HG02852 (cell line): ENCODE data around the gene STYXL1.
"Not testable (repeated sequence)": the region's sequence is repeated elsewhere in the genome, so short reads cannot be mapped to it uniquely, and the experiment has no call there.

Experiments
- ATAC-seq: cut with Tn5 transposase; IDR thresholded peaks from one replicate; pipeline ENCODE4 v1.9.1; 2021; ENCODE audit warnings: mild to moderate bottlenecking, moderate library complexity; ENCODE audit not compliant: unreplicated experiment

STYXL1 gene, protein sequence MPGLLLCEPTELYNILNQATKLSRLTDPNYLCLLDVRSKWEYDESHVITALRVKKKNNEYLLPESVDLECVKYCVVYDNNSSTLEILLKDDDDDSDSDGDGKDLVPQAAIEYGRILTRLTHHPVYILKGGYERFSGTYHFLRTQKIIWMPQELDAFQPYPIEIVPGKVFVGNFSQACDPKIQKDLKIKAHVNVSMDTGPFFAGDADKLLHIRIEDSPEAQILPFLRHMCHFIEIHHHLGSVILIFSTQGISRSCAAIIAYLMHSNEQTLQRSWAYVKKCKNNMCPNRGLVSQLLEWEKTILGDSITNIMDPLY

GRCh38 chr7:76047811-76048667, at the start of gene STYXL1, which contains the start of gene MDH2:
STYXL1 (minus strand) TSS chr7:76048000; CDS start chr7:76030523, 17,477 bp downstream.
MDH2 (plus strand) TSS chr7:76048106; CDS start chr7:76048161, 55 bp downstream.
- ATAC-seq: peak; percentile 94

DNA sequence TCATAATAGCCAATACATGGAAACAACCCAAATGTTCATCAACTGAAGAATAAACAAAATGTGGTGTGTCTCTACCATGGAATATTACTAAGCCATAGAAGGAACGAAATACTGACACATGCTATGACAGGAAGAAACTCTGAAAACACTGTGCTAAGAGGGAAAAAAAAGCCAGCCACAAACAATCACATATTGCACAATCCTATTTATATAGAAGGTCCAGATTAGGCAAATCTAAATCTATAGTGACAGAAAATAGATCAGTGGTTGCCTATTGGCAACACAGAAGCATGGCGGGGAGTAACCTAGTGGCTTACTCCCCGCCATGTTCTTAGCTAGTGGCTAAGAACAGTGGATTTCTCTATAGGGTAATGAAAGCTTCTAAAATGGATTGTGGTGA, 48.1 kb upstream of the STYXL1 start:
- no peak for ATAC-seq

DNA sequence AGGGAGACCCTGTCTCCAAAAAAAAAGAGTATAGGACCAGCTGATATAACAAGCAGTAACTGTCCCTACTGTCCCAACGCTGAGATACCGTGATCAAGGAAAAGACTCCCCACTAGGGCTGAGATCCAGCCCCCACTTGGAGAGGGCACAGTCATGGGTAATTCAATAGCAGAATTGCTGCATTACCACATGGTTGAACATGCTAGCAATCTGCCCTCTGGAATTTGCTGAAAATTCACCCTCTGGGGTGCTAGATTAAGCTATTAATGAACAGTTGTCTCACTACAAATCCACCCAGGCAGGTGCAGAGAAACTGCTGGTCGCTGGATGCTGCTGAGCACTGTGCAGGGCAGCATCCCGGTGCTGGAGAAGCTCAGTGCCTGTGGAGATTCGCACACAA, 46.5 kb upstream of the STYXL1 start:
- ATAC-seq: not testable (repeated sequence)

DNA sequence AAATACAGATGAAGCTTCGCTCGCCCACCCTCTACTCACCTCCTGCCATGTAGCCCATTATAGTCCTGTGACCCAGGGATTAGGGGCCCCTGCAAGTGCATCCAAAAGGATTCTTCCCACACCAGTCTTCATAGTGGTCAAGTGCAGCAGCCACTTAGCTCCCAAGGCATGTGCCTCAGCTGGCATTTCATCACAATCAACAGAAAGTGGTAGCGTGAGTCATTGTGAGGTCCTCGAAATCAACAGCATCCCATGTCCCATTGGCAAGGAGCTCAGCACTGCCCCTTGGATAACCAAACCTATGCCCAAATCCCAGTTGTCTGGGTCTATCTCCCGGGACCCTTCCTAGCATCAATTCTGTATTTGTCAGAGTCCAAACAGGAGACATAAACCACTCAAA, 45.7 kb upstream of the STYXL1 start:
- ATAC-seq: not testable (repeated sequence)

- ATAC-seq: no peak
Measured at GRCh38 chr7:76091506-76091905, 43.7 kb upstream of the STYXL1 start.

DNA sequence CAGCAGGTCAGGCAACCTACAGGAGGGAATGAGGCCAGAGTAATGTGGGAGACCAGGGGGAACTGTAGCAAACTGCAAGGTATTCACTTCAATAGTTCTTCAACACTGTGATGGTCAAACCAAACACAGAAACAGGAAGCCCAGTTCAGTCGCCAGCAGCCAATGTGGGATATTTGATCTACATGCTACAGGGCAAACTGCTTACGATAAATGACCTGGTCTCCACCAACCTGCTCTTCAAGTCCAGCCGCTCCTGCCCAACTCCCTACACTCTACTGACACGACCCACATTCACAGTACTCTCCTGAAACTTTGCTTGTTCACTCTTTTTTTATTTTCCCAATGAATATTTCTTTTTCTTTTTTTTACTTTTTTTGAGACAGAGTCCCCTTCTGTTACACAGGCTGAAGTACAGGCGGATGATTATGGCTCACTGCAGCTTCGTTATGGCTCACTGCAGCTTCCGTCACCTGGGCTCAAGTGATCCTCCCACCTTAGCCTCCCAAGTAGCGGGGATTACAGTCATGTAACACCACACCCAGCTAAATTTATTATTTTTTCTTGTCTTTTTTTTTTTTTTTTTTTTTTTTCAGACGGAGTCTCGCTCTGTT, 42.2 kb upstream of the STYXL1 start:
- ATAC-seq: peak; percentile 66

DNA sequence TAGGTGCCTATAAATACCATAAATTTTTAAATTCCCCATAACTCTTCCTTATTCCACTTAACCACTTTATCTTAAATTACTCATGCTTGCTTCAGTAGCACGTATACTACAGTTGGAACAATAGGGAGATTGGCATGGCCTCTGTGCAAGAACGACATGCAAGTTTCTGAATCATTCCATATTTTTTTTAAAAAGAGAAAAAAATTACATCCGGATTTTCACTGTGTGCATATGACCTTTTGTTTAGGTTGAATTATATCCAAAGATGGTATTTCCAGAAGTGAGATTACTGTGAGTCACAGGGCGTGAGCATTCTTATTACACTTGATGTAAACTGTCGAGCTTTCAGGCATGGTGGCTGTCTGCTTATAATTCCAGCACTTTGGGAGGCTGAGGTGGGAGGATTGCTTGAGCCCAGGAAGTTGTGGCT, 39.6 kb upstream of the STYXL1 start:
- not testable (repeated sequence) for ATAC-seq

GRCh38 chr7:76086070-76086469, 38.3 kb upstream of the STYXL1 start:
- no peak for ATAC-seq

DNA sequence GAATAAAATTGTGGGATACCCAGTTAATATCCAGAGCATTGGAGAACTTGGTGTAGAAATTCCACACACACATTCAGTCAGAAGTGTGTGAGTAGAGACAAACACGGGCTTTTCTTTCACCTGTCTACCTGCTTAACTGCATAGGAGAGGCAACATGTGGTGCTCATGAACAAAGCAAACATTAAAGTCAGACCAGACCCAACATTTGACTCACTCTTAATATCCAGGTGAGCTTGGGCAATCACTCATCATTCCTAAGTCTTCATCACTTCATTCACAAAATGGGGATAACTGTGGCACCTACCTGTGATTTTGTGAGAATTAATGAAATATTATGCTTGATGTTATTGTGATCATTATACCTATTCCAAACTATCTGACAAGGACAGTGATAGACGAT, 36.3 kb upstream of the STYXL1 start:
- ATAC-seq: not testable (repeated sequence)

DNA sequence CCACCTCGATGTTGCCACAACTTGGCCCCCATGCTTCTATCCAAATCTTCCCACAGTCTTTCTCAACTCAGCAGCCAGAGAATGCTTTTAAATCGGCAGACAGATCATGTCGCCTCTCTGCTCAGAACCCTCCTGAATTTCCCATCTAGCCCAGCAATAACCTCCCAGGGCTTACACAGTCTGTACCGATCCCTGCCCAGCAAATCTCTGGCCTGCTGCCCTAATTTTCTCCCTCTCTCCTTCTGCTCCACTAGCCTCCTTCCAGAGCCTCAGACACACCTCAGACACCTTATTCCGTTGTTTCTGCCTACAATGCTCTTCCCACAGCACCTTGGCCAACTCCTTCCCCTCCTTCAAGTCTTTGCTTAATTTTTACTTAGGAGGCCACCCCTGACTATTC, 32.4 kb upstream of the STYXL1 start:
- no peak for ATAC-seq

DNA sequence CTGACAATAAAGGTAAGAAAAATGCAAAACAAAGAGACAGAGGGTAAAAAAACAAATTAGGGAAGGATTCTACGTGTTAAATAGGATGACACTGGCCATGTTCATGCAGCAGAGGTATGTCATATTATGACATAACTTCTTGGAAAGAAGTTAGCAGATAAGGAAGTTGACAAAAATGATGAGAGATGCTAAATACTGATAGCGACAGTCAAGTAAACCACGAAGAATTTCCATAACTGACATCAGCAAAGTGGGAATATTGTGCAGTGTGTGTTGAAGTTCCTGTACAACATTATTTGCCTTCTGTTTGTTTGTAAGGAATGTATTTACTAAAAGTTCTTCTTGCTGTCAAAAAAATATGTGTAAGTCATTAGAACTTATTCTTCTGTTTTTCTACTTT, 29.6 kb upstream of the STYXL1 start:
- no peak for ATAC-seq

DNA sequence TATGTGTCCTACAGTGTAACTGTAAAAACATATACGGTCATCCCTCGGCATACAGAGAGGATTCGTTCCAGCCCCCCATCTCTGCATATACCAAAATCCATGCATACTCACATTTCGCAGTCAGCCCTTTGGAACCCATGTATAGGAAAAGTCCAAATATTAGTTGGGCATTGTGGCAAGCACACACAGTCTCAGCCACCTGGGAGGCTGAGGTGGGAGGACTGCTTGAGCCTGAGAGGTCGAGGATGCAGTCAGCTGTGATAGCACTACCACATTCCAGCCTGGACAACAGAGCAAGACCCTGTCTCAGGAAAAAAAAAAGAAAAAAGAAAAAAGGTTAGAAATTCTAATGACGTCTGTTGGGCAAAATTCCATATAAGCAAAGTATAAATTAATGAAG, 29.2 kb upstream of the STYXL1 start:
- no peak for ATAC-seq

DNA sequence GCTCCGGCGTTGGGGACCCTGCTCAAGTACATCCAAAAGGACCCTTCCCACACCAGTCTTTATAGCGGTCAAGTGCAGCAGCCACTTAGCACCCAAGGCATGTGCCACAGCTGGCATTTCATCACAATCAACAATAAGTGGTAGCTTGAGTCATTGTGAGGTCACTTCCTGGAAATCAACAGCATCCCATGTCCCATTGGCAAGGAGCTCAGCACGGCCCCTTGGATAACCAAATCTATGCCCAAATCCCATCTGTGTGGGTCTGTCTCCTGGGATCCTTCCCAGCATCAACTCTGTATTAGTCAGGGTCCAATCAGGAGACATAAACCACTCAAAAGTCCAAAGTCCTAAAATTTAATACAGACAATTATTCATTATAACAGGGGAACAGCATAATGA, 27.2 kb upstream of the STYXL1 start:
- no peak for ATAC-seq

DNA sequence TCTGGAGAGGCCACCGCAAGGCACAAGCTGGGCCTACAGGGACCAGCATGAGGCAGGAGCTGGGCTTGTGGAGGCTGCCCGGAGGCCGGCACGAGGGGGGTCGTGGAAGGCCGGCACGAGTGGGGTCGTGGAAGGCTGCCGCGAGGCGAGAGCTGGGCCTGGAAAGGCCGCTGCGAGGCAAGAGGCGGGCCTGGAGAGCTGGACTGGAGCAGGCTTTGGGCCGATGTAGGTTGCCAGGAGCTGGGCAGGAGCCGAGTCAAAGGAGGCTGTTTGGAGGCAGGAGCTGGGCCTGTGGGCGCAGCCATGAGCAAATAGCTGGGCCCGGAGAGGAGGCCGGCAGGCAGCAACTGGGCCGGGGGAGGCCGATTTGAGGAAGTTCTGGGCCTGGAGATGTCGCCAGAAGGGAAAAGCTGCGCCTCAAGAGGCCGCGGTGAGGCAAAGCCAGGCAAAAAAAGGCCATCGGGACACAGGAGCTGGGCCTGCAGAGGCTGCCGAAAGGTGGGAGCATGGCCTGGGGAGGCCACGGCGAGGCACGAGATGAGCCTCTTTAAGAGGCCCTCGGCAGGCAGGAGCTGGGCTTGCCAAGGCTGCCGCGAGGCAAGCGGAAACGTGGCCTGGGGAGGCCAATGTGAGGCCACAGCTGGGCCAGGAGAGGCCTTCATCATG, 26.6 kb upstream of the STYXL1 start:
- no peak for ATAC-seq

DNA sequence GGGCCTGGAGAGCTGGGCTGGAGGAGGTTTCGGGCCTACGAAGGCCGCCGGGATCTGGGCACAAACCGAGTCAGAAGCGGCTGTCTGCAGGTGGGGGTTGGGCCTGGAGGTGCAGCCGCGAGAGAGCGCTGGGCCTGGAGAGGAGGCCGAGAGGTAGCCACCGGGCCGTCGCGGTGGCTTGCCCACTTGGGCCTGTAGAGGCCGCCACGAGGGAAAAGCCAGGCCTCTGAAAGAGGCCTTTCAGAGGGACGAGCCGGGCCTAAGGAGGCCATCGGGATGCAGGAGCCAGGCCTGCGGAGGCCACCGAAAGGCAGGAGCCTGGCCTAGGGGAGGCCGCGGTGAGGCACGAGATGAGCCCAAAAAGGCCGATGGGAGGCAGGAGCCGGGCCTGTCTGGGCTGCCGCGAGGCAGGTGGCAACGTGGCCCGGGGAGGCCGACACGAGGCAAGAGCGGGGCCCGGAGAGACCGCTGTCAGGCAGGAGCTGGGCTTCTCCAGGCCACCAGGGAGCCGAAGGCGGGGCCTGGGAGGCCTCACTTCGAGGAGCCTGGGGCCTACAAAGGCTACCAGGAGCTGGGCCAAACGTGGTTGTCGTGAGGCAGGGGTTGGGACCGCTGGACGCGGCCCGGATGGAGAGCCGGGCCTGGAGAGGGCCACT, 25.7 kb upstream of the STYXL1 start:
- no peak for ATAC-seq

DNA sequence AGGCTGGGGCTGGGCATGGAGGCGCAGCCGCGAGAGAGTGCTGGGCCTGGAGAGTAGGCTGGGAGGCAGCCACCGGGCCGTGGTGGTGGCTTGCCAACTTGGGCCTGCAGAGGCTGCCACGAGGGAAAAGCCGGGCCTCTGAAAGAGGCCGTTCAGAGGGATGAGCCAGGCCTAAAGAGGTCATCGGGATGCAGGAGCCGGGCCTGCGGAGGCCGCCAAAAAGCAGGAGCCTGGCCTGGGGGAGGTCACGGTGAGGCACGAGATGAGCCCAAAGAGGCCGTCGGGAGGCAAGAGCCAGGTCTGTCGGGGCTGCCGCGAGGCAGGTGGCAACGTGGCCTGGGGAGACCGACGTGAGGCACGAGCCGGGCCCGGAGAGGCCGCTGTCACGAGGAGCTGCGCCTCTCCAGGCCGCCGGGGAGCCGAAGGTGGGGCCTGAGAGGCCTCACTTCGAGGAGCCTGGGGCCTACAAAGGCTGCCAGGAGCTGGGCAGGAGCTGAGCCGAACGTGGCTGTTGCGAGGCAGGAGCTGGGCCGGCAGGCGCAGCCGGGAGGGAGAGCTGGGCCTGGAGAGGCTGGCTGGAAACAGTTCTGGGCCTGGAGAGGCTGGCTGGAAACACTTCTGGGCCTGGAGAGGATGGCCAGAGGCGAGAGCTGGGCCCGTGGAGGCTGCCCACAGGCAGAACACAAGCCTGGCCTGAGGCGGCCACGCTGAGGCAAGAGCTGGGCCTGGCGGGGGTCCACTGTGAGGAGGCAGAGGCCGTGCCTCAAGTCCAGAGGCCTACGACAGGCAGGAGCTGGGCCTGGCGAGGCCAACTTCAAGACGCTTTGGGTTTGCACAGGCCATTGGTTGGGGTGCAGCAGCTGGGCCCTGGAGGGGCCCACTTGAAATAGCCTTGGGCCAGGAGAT, 24.7 kb upstream of the STYXL1 start:
- ATAC-seq: no peak

GRCh38 chr7:76071316-76072242, 23.8 kb upstream of the STYXL1 start:
- no peak for ATAC-seq

GRCh38 chr7:76069238-76069638, 21.4 kb upstream of the STYXL1 start:
- no peak for ATAC-seq
